MM.1S (cell line): Measurements from ENCODE around the gene BPIFB2.

ENCODE experiments used
- DNase-seq: peaks from one replicate; pipeline ENCODE4 v3.0.0-alpha.2; 2015
- H2AFZ ChIP-seq: fragments of 300-600 bp; sonication (generic); 2 replicates; pipeline ENCODE4 v1.6.0; 2016; ENCODE audit warnings: antibody characterized with exemption, low read length
- H3F3A ChIP-seq: fragments of 300-600 bp; sonication (generic); 2 replicates; pipeline ENCODE4 v1.6.1; 2016; ENCODE audit warnings: mild to moderate bottlenecking, antibody characterized with exemption, low read length, moderate library complexity, mixed read lengths; ENCODE audit not compliant: insufficient read depth
- H3K27ac ChIP-seq: fragments of 300-600 bp; sonication (generic); 2 replicates; pipeline ENCODE4 v1.5.1; 2016; ENCODE audit warnings: mild to moderate bottlenecking, low read length
- H3K27me3 ChIP-seq: fragments of 300-600 bp; sonication (generic); replicated peaks from 2 replicates; pipeline ENCODE4 v1.6.0; 2016; ENCODE audit warnings: low read length; ENCODE audit not compliant: insufficient read depth
- H3K36me3 ChIP-seq: fragments of 300-600 bp; sonication (generic); replicated peaks from 2 replicates; pipeline ENCODE4 v1.6.1; 2016; ENCODE audit warnings: mild to moderate bottlenecking, low read length, mixed read lengths; ENCODE audit not compliant: insufficient read depth
- H3K4me1 ChIP-seq: fragments of 300-600 bp; sonication (generic); 2 replicates; pipeline ENCODE4 v1.6.1; 2016; ENCODE audit warnings: low read length, mixed read lengths
- H3K4me2 ChIP-seq: fragments of 300-600 bp; sonication (generic); 2 replicates; pipeline ENCODE4 v1.6.0; 2016; ENCODE audit warnings: low read depth, low read length
- H3K4me3 ChIP-seq: fragments of 300-600 bp; sonication (generic); 2 replicates; pipeline ENCODE4 v1.5.1; 2016; ENCODE audit warnings: low read length, mixed read lengths
- H3K79me2 ChIP-seq: fragments of 300-600 bp; sonication (generic); 2 replicates; pipeline ENCODE4 v1.6.1; 2016; ENCODE audit warnings: mixed run types, low read length, mixed read lengths
- H3K9ac ChIP-seq: fragments of 300-600 bp; sonication (generic); 2 replicates; pipeline ENCODE4 v1.6.1; 2016; ENCODE audit warnings: low read length, mixed read lengths
- H3K9me2 ChIP-seq: fragments of 300-600 bp; sonication (generic); replicated peaks from 2 replicates; pipeline ENCODE4 v1.6.1; 2016; ENCODE audit warnings: mild to moderate bottlenecking, low read length, mixed read lengths; ENCODE audit not compliant: insufficient read depth
- H3K9me3 ChIP-seq: fragments of 300-600 bp; sonication (generic); replicated peaks from 2 replicates; pipeline ENCODE4 v1.6.1; 2016; ENCODE audit warnings: mild to moderate bottlenecking, low read length, mixed read lengths; ENCODE audit not compliant: insufficient read depth
- H4K20me1 ChIP-seq: fragments of 300-600 bp; sonication (generic); 2 replicates; pipeline ENCODE4 v1.6.1; 2016; ENCODE audit warnings: mild to moderate bottlenecking, low read length, moderate library complexity, mixed read lengths; ENCODE audit not compliant: insufficient read depth
- CTCF ChIP-seq: fragments of 300-600 bp; sonication (generic); IDR thresholded peaks from 2 replicates; pipeline ENCODE4 v1.5.1; 2016; ENCODE audit warnings: antibody characterized with exemption, low read length, mixed read lengths
- EZH2 ChIP-seq: fragments of 300-600 bp; sonication (generic); optimal IDR thresholded peaks from 2 replicates; pipeline ENCODE3; 2017; ENCODE audit warnings: low read depth, mild to moderate bottlenecking, antibody characterized with exemption, low read length, mixed read lengths
- EZH2phosphoT487 ChIP-seq: fragments of 300-600 bp; sonication (generic); IDR thresholded peaks from 2 replicates; pipeline ENCODE4 v1.6.1; 2018; ENCODE audit warnings: antibody characterized with exemption, low read length

The BPIFB2 gene

GRCh38 chr20:32963176-32963575, 44.3 kb upstream of the BPIFB2 start:
- Histone ChIP-seq H3K36me3 (no peaks in the 10 kb centered on the region), H3K27ac (no peak overlapping the region), H3K4me1 (no peaks in the 10 kb centered on the region), H3K9me2 (no peaks in the 10 kb centered on the region), H3F3A (no peaks in the 10 kb centered on the region), H2AFZ (no peak overlapping the region), H3K4me3 (no peak overlapping the region), H3K79me2 (no peaks in the 10 kb centered on the region), H3K9me3 (no peaks in the 10 kb centered on the region), H3K27me3 (0 out of 2 replicates have a peak, but pooled peaks cover 5% of the 10 kb centered on the region), H4K20me1 (no peaks in the 10 kb centered on the region), H3K9ac (no peak overlapping the region), H3K4me2 (no peak overlapping the region)
- no peak for DNase-seq
- TF ChIP-seq CTCF (no peak), EZH2phosphoT487 (no peak), EZH2 (no peak)

GRCh38 chr20:32964575-32964974, 42.9 kb upstream of the BPIFB2 start:
- TF ChIP-seq EZH2phosphoT487 = no peak
- TF ChIP-seq EZH2 = no peak
- no peak for TF ChIP-seq CTCF
- no peak for DNase-seq
- Histone ChIP-seq H3K79me2 (no peaks in the 10 kb centered on the region), H3K4me2 (no peak overlapping the region), H3K27me3 (0 out of 2 replicates have a peak, but pooled peaks cover 5% of the 10 kb centered on the region), H3F3A (no peaks in the 10 kb centered on the region), H3K4me1 (no peaks in the 10 kb centered on the region), H3K27ac (no peak overlapping the region), H3K4me3 (no peak overlapping the region), H3K9me3 (no peaks in the 10 kb centered on the region), H2AFZ (no peak overlapping the region), H4K20me1 (no peaks in the 10 kb centered on the region), H3K9ac (no peak overlapping the region), H3K36me3 (no peaks in the 10 kb centered on the region), H3K9me2 (no peaks in the 10 kb centered on the region)

GRCh38 chr20:32965115-32965514, 42.4 kb upstream of the BPIFB2 start:
- no peaks in the 10 kb centered on the region for H3K79me2 ChIP-seq
- no peaks in the 10 kb centered on the region for H4K20me1 ChIP-seq
- H3K9ac ChIP-seq = no peak overlapping the region
- H3K27me3 ChIP-seq = 0 out of 2 replicates have a peak, but pooled peaks cover 5% of the 10 kb centered on the region
- H3K36me3 ChIP-seq = no peaks in the 10 kb centered on the region
- no peaks in the 10 kb centered on the region for H3K9me3 ChIP-seq
- H3K27ac ChIP-seq = no peak overlapping the region
- no peaks in the 10 kb centered on the region for H3F3A ChIP-seq
- no peak overlapping the region for H2AFZ ChIP-seq
- H3K4me1 ChIP-seq = no peaks in the 10 kb centered on the region
- no peak for DNase-seq
- H3K4me2 ChIP-seq = no peak overlapping the region
- H3K4me3 ChIP-seq = no peak overlapping the region
- H3K9me2 ChIP-seq = no peaks in the 10 kb centered on the region
- TF ChIP-seq EZH2phosphoT487 (no peak), CTCF (no peak), EZH2 (no peak)
